WTC11 (cell line): ENCODE measurements around the gene CLCNKB. TPM values are rescaled to one million over a fixed set of nuclear protein-coding genes. Genes with fewer than 3 reads are reported as not detected.

Source experiments
- ATAC-seq: fragments of 200-7000 bp; cut with Tn5 transposase; 2 replicates; pipeline ENCODE4 v1.10.0; 2021; ENCODE audit warnings: mild to moderate bottlenecking, moderate library complexity
- CTCF ChIA-PET: fragments of 300-600 bp; sonication (Branson Sonifier 250); formaldehyde crosslinking; loops from one replicate; lab custom pipeline; 2021; ENCODE audit warnings: antibody characterized with exemption; lab: Charles Lee
- POLR2A ChIA-PET: fragments of 350-600 bp; sonication (Branson Sonifier 250); formaldehyde crosslinking; loops from one replicate; lab custom pipeline; 2021; ENCODE audit warnings: antibody characterized with exemption; lab: Charles Lee
- DNase-seq: peaks from one replicate; pipeline ENCODE4 v3.0.0; 2021; ENCODE audit warnings: low spot score
- H3K27ac Mint-ChIP-seq: 2 replicates; pipeline ENCODE4 v1.8.0; 2021; ENCODE audit warnings: mixed read lengths
- H3K27me3 Mint-ChIP-seq: 2 replicates; pipeline ENCODE4 v1.8.0; 2021; ENCODE audit warnings: low read depth, mild to moderate bottlenecking, moderate library complexity, mixed read lengths
- H3K36me3 Mint-ChIP-seq: 2 replicates; pipeline ENCODE4 v1.8.0; 2021; ENCODE audit warnings: mixed read lengths
- H3K4me1 Mint-ChIP-seq: 2 replicates; pipeline ENCODE4 v1.8.0; 2022; ENCODE audit warnings: mixed read lengths
- H3K4me3 Mint-ChIP-seq: 2 replicates; pipeline ENCODE4 v1.8.0; 2021; ENCODE audit warnings: mild to moderate bottlenecking, moderate library complexity, mixed read lengths
- H3K9me3 Mint-ChIP-seq: 2 replicates; pipeline ENCODE4 v1.8.0; 2021; ENCODE audit warnings: mixed read lengths
- ATF1 ChIP-seq: sonication (generic); formaldehyde crosslinking; IDR thresholded peaks from 2 replicates; pipeline ENCODE4 v1.8.1; 2023; ENCODE audit warnings: mild to moderate bottlenecking, moderate library complexity, missing genetic modification reagents
- CREB1 ChIP-seq: sonication (generic); formaldehyde crosslinking; IDR thresholded peaks from 2 replicates; pipeline ENCODE4 v1.8.0; 2023; ENCODE audit warnings: mild to moderate bottlenecking, missing genetic modification reagents
- FOXK1 ChIP-seq: sonication (generic); formaldehyde crosslinking; IDR thresholded peaks from 2 replicates; pipeline ENCODE4 v1.8.0; 2022; ENCODE audit warnings: mild to moderate bottlenecking, moderate library complexity, missing genetic modification reagents
- FOXP1 ChIP-seq: sonication (generic); formaldehyde crosslinking; IDR thresholded peaks from 2 replicates; pipeline ENCODE4 v1.8.0; 2022; ENCODE audit warnings: missing genetic modification reagents, mild to moderate bottlenecking, moderate library complexity, borderline replicate concordance
- HMGA2 ChIP-seq: fragments of 250-450 bp; sonication (Bioruptor Pico); IDR thresholded peaks from 2 replicates; pipeline ENCODE4 v1.4.0; 2021; ENCODE audit warnings: mild to moderate bottlenecking, moderate library complexity
- KAT7 ChIP-seq: sonication (generic); formaldehyde crosslinking; IDR thresholded peaks from 2 replicates; pipeline ENCODE4 v1.8.1; 2023; ENCODE audit warnings: missing genetic modification reagents, mild to moderate bottlenecking, borderline replicate concordance
- MYBL2 ChIP-seq: sonication (generic); formaldehyde crosslinking; IDR thresholded peaks from 2 replicates; pipeline ENCODE4 v1.8.1; 2023; ENCODE audit warnings: mild to moderate bottlenecking, moderate library complexity, missing genetic modification reagents
- PRRX2 ChIP-seq: fragments of 250-450 bp; sonication (Bioruptor Pico); IDR thresholded peaks from 2 replicates; pipeline ENCODE4 v1.8.0; 2021; ENCODE audit warnings: mild to moderate bottlenecking
- SP1 ChIP-seq: sonication (generic); formaldehyde crosslinking; conservative IDR thresholded peaks from 2 replicates; pipeline ENCODE4 v1.8.1; 2022; ENCODE audit warnings: missing genetic modification reagents
- TEAD4 ChIP-seq: sonication (generic); formaldehyde crosslinking; IDR thresholded peaks from 2 replicates; pipeline ENCODE4 v1.8.0; 2022; ENCODE audit warnings: mild to moderate bottlenecking, missing genetic modification reagents
- ZNF121 ChIP-seq: sonication (generic); formaldehyde crosslinking; IDR thresholded peaks from 2 replicates; pipeline ENCODE4 v1.8.0; 2023; ENCODE audit warnings: missing genetic modification reagents
- total RNA-seq: library from RNA; stranded (reverse); gene quantifications from 3 replicates; pipeline ENCODE4 v1.2.3, GENCODE V29; 2021
- TF ChIP-seq, protein P1 (sequence below): fragments of 250-450 bp; sonication (Bioruptor Pico); IDR thresholded peaks from 2 replicates; pipeline ENCODE4 v1.9.0; 2021; ENCODE audit warnings: moderate library complexity, mild to moderate bottlenecking, inconsistent platforms, borderline replicate concordance
- TF ChIP-seq, protein P2 (sequence below): fragments of 250-450 bp; sonication (Bioruptor Pico); IDR thresholded peaks from 2 replicates; pipeline ENCODE4 v1.9.0; 2021; ENCODE audit warnings: mild to moderate bottlenecking, borderline replicate concordance
- TF ChIP-seq, protein P3 (sequence below): fragments of 200-600 bp; IDR thresholded peaks from 2 replicates; pipeline ENCODE4 v1.8.0; 2022; ENCODE audit warnings: antibody characterized with exemption
- TF ChIP-seq, protein P4 (sequence below): sonication (generic); formaldehyde crosslinking; IDR thresholded peaks from 2 replicates; pipeline ENCODE4 v1.8.0; 2022; ENCODE audit warnings: mild to moderate bottlenecking, missing genetic modification reagents
- TF ChIP-seq, protein P5 (sequence below): sonication (generic); formaldehyde crosslinking; IDR thresholded peaks from 2 replicates; pipeline ENCODE4 v1.8.1; 2022; ENCODE audit warnings: low read depth, missing genetic modification reagents, borderline replicate concordance
- TF ChIP-seq, protein P6 (sequence below): fragments of 250-450 bp; sonication (Bioruptor Pico); IDR thresholded peaks from 2 replicates; pipeline ENCODE4 v1.9.0; 2021; ENCODE audit warnings: mild to moderate bottlenecking

Gene CLCNKB
- total RNA-seq, 1 experiment from 2014 or later = 1.8 TPM

DNA sequence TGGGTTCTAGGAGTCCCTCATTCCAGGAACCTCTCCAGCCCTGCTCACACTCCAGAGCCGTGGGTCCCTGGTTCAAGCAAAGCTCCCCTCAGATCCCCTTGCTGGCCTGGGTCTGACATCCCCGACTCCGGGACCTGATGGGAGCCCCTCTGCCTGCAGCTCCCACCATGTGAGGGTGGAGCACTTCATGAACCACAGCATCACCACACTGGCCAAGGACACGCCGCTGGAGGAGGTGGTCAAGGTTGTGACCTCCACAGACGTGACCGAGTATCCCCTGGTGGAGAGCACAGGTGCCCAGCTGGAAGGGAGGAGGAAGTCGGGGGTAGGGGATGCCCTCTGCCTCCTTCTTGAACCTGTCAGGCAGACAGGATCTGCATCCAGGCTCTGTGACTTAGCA is 12.0 kb upstream of the CLCNKB start:
- CTCF ChIA-PET = interaction anchor here (0.6 to 3.1 kb wide), 10 partner anchors 11 to 47 kb away, joined by 3 to 24 read pairs (median 4); partner anchors contain the start of genes FAM131C and HSPB7
- DNase-seq (no peak), ATAC-seq (no peak)
- H3K9me3 Mint-ChIP-seq = no peaks in the 10 kb centered on the region
- H3K36me3 Mint-ChIP-seq = no peaks in the 10 kb centered on the region
- TF ChIP-seq, protein P1, sequence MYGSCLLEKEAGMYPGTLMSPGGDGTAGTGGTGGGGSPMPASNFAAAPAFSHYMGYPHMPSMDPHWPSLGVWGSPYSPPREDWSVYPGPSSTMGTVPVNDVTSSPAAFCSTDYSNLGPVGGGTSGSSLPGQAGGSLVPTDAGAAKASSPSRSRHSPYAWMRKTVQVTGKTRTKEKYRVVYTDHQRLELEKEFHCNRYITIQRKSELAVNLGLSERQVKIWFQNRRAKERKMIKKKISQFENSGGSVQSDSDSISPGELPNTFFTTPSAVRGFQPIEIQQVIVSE = no peak
- TF ChIP-seq, protein P2, sequence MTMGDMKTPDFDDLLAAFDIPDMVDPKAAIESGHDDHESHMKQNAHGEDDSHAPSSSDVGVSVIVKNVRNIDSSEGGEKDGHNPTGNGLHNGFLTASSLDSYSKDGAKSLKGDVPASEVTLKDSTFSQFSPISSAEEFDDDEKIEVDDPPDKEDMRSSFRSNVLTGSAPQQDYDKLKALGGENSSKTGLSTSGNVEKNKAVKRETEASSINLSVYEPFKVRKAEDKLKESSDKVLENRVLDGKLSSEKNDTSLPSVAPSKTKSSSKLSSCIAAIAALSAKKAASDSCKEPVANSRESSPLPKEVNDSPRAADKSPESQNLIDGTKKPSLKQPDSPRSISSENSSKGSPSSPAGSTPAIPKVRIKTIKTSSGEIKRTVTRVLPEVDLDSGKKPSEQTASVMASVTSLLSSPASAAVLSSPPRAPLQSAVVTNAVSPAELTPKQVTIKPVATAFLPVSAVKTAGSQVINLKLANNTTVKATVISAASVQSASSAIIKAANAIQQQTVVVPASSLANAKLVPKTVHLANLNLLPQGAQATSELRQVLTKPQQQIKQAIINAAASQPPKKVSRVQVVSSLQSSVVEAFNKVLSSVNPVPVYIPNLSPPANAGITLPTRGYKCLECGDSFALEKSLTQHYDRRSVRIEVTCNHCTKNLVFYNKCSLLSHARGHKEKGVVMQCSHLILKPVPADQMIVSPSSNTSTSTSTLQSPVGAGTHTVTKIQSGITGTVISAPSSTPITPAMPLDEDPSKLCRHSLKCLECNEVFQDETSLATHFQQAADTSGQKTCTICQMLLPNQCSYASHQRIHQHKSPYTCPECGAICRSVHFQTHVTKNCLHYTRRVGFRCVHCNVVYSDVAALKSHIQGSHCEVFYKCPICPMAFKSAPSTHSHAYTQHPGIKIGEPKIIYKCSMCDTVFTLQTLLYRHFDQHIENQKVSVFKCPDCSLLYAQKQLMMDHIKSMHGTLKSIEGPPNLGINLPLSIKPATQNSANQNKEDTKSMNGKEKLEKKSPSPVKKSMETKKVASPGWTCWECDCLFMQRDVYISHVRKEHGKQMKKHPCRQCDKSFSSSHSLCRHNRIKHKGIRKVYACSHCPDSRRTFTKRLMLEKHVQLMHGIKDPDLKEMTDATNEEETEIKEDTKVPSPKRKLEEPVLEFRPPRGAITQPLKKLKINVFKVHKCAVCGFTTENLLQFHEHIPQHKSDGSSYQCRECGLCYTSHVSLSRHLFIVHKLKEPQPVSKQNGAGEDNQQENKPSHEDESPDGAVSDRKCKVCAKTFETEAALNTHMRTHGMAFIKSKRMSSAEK (CRISPR knock-in tag) = no peak
- TF ChIP-seq KAT7 (CRISPR knock-in tag) (no peak), ATF1 (CRISPR knock-in tag) (no peak), CREB1 (CRISPR knock-in tag) (no peak), TEAD4 (no peak), PRRX2 (CRISPR knock-in tag) (no peak)
- H3K27ac Mint-ChIP-seq = no peak overlapping the region
- H3K4me3 Mint-ChIP-seq = no peak overlapping the region
- peaks cover 21% of the 10 kb centered on the region for H3K4me1 Mint-ChIP-seq
- POLR2A ChIA-PET = no interaction called here
- H3K27me3 Mint-ChIP-seq = peaks cover 8% of the 10 kb centered on the region; the same call in 1 of the 2 replicates

DNA sequence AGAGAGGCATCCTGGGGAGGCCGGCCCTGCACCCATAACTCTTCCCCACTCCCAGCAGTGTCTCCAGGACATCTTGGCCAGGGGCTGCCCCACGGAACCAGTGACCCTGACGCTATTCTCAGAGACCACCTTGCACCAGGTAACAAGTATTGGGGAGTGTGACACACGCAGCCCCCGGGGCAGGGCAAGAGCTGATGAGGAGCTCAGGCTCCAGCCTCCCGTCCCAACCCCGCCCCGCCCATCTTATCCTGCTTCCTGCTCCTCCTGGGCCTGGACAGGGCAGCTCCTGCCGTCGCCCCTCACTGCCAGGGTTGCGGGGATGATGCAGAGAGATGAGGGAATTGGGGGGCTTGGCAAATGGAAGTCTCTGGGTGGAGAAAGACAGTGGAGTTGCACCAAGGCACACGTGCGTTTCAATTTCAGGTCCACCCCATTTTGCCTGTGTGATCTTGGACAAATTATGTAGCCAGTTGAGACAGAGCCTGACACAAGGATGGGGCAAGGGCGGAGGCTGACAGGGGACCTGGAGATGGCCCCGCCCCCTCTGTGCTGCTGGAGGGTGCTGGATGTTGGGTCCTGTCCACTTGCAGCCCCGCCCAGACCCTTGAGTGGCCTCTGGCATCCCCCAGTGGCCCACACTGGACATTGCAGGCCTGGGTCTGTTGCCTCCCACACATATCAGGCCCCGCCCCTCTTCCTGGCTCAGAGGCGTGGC is 11.0 kb upstream of the CLCNKB start:
- Mint-ChIP-seq H3K9me3 (no peaks in the 10 kb centered on the region), H3K4me1 (peaks cover 19% of the 10 kb centered on the region), H3K27me3 (peaks cover 7% of the 10 kb centered on the region; the same call in 1 of the 2 replicates), H3K36me3 (no peaks in the 10 kb centered on the region), H3K27ac (no peak overlapping the region), H3K4me3 (no peak overlapping the region)
- ChIA-PET CTCF (interaction anchor here (0.6 to 3.1 kb wide), 15 partner anchors 12 to 373 kb away, joined by 3 to 24 read pairs (median 4); partner anchors contain the start of genes FAM131C and HSPB7), POLR2A (no interaction called here)
- TF ChIP-seq MYBL2 (CRISPR knock-in tag) = no peak
- peak; percentile 47; the same call in 1 of the 2 replicates for TF ChIP-seq ZNF121 (CRISPR knock-in tag)
- TF ChIP-seq, protein P3, sequence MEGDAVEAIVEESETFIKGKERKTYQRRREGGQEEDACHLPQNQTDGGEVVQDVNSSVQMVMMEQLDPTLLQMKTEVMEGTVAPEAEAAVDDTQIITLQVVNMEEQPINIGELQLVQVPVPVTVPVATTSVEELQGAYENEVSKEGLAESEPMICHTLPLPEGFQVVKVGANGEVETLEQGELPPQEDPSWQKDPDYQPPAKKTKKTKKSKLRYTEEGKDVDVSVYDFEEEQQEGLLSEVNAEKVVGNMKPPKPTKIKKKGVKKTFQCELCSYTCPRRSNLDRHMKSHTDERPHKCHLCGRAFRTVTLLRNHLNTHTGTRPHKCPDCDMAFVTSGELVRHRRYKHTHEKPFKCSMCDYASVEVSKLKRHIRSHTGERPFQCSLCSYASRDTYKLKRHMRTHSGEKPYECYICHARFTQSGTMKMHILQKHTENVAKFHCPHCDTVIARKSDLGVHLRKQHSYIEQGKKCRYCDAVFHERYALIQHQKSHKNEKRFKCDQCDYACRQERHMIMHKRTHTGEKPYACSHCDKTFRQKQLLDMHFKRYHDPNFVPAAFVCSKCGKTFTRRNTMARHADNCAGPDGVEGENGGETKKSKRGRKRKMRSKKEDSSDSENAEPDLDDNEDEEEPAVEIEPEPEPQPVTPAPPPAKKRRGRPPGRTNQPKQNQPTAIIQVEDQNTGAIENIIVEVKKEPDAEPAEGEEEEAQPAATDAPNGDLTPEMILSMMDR = peak; percentile 97
- TF ChIP-seq, protein P4, sequence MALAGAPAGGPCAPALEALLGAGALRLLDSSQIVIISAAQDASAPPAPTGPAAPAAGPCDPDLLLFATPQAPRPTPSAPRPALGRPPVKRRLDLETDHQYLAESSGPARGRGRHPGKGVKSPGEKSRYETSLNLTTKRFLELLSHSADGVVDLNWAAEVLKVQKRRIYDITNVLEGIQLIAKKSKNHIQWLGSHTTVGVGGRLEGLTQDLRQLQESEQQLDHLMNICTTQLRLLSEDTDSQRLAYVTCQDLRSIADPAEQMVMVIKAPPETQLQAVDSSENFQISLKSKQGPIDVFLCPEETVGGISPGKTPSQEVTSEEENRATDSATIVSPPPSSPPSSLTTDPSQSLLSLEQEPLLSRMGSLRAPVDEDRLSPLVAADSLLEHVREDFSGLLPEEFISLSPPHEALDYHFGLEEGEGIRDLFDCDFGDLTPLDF (CRISPR knock-in tag) = no peak
- TF ChIP-seq HMGA2 = no peak
- TF ChIP-seq, protein P5, sequence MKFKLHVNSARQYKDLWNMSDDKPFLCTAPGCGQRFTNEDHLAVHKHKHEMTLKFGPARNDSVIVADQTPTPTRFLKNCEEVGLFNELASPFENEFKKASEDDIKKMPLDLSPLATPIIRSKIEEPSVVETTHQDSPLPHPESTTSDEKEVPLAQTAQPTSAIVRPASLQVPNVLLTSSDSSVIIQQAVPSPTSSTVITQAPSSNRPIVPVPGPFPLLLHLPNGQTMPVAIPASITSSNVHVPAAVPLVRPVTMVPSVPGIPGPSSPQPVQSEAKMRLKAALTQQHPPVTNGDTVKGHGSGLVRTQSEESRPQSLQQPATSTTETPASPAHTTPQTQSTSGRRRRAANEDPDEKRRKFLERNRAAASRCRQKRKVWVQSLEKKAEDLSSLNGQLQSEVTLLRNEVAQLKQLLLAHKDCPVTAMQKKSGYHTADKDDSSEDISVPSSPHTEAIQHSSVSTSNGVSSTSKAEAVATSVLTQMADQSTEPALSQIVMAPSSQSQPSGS = no peak
- TF ChIP-seq FOXK1 (CRISPR knock-in tag) = 0 out of 2 replicates have a peak, but pooled peaks have one; percentile 24
- TF ChIP-seq, protein P6, sequence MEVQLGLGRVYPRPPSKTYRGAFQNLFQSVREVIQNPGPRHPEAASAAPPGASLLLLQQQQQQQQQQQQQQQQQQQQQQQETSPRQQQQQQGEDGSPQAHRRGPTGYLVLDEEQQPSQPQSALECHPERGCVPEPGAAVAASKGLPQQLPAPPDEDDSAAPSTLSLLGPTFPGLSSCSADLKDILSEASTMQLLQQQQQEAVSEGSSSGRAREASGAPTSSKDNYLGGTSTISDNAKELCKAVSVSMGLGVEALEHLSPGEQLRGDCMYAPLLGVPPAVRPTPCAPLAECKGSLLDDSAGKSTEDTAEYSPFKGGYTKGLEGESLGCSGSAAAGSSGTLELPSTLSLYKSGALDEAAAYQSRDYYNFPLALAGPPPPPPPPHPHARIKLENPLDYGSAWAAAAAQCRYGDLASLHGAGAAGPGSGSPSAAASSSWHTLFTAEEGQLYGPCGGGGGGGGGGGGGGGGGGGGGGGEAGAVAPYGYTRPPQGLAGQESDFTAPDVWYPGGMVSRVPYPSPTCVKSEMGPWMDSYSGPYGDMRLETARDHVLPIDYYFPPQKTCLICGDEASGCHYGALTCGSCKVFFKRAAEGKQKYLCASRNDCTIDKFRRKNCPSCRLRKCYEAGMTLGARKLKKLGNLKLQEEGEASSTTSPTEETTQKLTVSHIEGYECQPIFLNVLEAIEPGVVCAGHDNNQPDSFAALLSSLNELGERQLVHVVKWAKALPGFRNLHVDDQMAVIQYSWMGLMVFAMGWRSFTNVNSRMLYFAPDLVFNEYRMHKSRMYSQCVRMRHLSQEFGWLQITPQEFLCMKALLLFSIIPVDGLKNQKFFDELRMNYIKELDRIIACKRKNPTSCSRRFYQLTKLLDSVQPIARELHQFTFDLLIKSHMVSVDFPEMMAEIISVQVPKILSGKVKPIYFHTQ = no peak
- TF ChIP-seq FOXP1 (CRISPR knock-in tag) = no peak
- TF ChIP-seq SP1 = peak; percentile 87
- peak; percentile 98 for ATAC-seq
- DNase-seq = peak; percentile 98
